Measurements from ENCODE around the gene CEP112. TPM values are rescaled to one million over a fixed set of nuclear protein-coding genes. Genes with fewer than 3 reads are reported as not detected.
A peak's percentile ranks its signal among the peaks of the same experiment; 100 is the strongest.

Gene CEP112
- total and polyA plus RNA-seq, 2 of the 13 experiments (the other 11 are each of a cell fraction or from before 2014, with no cell fraction given): 1.2 to 3.4 TPM

DNA sequence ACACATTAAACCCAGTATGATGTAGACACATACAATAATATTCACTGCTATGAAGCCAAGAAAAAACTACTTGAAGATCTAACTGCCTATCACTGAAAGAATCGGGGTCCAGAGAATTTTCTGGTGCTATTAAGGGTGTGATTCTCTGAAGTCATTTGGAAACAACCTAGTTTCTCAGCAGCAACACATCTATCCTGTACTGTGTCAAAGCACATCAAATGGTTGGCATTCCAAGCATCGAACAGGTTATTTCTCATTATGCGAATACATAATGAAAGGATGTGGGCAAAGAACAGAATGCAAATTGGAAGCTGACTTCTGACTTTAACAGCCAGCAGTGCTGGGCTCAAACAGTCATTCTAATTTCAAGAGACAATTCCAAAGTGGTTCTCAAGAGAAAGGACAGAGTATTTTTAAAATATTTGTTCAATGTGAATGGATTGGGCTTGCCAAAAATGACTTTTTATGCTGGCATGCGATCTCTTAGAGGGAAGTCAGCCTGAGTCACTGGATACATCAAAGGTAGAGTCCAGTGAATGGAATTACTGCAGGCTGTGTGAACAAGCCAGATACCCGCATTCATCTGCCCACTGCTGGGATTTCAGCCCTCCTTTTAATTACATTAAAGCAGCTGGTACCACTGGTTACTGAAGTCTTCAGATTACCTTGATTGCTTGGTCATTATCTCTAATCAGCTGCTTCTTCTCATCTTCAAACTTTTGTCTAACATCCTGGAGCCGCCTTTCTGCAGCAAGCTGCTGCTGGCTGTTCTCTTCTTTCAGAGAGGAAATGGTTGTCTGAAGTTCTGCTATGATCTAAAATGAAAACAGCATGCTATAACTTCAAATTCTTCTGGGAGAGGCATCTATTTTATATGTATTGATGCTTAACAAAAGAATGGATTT lies 449.3 kb downstream of the CEP112 start:
- Histone ChIP-seq H3K79me2 (ENCODE audit: insufficient read depth, low read length) (no peaks in the 10 kb centered on the region), H4K20me1 (ENCODE audit: insufficient read depth, low read length) (no peaks in the 10 kb centered on the region), H3K36me3 (replicated peaks in 1 of 2; ENCODE audit: control insufficient read depth in 1 of 2, insufficient read depth in 2 of 2, low read length in 2 of 2) (no peaks in the 10 kb centered on the region), H3K9ac (ENCODE audit: insufficient read depth, low read depth, low read length) (no peak overlapping the region), H3K27me3 (ENCODE audit: control insufficient read depth in 1 of 2, insufficient read depth in 2 of 2, low read length in 2 of 2) (no peaks in the 10 kb centered on the region), H3K4me1 (ENCODE audit: insufficient read depth, low read length) (no peaks in the 10 kb centered on the region), H3K4me2 (ENCODE audit: low read depth, low read length) (no peak overlapping the region), H3K27ac (ENCODE audit: extremely low read length, insufficient read depth, low read length) (no peak overlapping the region), H2AFZ (ENCODE audit: low read length) (no peak overlapping the region), H3K9me3 (ENCODE audit: low read length) (peaks cover 7% of the 10 kb centered on the region; the same call in 1 of the 2 replicates), H3K4me3 (replicated peaks in 1 of 3; ENCODE audit: insufficient read depth in 1 of 3, low read depth in 2 of 3, low read length in 3 of 3) (no peak overlapping the region)
- 81% methylated on average over 6 of the region's 6 CpGs for WGBS (ENCODE audit: low lambda C conversion rate)
- peak; percentile 8 for FAIRE-seq
- CTCF ChIA-PET (ENCODE audit: low intra/inter-chr PET ratio, low total read pairs): no interaction called here
- POLR2A ChIA-PET: no interaction called here
- no peak; the same call in 2 of the 3 replicates for ATAC-seq
- intact Hi-C loops (cut with micrococcal nuclease; ENCODE audit: unreplicated experiment) (no loop called here), in situ Hi-C loops (cut with HindIII; ENCODE audit: extremely low pct_ligation_motif_present, low pct_unique_long_range_greater_than_20kb) (no loop called here)
- BruUV-seq (replicated peaks): no TSS peak
- DNase-seq (ENCODE audit: low spot score): peak; percentile 62
- TF ChIP-seq ZNF282 (IDR thresholded peaks at IDR 0.05; ENCODE audit: partially characterized antibody) (no peak), HDAC6 (IDR thresholded peaks at IDR 0.05; ENCODE audit: low read depth, low read length) (no peak), TMF1 (CRISPR knock-in tag; IDR thresholded peaks at IDR 0.05; ENCODE audit: low read depth) (no peak), CHCHD3 (CRISPR knock-in tag; IDR thresholded peaks at IDR 0.05) (no peak), NCOA5 (CRISPR knock-in tag; IDR thresholded peaks at IDR 0.05) (no peak), SRSF4 (IDR thresholded peaks at IDR 0.05; ENCODE audit: low read depth, low read length, poor library complexity, severe bottlenecking) (no peak), HMG20A (CRISPR knock-in tag; IDR thresholded peaks at IDR 0.05; ENCODE audit: borderline replicate concordance) (no peak), NR3C1 (CRISPR knock-in tag; IDR thresholded peaks at IDR 0.05) (no peak)
- TF ChIP-seq, protein P1, sequence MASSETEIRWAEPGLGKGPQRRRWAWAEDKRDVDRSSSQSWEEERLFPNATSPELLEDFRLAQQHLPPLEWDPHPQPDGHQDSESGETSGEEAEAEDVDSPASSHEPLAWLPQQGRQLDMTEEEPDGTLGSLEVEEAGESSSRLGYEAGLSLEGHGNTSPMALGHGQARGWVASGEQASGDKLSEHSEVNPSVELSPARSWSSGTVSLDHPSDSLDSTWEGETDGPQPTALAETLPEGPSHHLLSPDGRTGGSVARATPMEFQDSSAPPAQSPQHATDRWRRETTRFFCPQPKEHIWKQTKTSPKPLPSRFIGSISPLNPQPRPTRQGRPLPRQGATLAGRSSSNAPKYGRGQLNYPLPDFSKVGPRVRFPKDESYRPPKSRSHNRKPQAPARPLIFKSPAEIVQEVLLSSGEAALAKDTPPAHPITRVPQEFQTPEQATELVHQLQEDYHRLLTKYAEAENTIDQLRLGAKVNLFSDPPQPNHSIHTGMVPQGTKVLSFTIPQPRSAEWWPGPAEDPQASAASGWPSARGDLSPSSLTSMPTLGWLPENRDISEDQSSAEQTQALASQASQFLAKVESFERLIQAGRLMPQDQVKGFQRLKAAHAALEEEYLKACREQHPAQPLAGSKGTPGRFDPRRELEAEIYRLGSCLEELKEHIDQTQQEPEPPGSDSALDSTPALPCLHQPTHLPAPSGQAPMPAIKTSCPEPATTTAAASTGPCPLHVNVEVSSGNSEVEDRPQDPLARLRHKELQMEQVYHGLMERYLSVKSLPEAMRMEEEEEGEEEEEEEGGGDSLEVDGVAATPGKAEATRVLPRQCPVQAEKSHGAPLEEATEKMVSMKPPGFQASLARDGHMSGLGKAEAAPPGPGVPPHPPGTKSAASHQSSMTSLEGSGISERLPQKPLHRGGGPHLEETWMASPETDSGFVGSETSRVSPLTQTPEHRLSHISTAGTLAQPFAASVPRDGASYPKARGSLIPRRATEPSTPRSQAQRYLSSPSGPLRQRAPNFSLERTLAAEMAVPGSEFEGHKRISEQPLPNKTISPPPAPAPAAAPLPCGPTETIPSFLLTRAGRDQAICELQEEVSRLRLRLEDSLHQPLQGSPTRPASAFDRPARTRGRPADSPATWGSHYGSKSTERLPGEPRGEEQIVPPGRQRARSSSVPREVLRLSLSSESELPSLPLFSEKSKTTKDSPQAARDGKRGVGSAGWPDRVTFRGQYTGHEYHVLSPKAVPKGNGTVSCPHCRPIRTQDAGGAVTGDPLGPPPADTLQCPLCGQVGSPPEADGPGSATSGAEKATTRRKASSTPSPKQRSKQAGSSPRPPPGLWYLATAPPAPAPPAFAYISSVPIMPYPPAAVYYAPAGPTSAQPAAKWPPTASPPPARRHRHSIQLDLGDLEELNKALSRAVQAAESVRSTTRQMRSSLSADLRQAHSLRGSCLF (CRISPR knock-in tag; IDR thresholded peaks at IDR 0.05; ENCODE audit: borderline replicate concordance): no peak
- TF ChIP-seq, protein P2, sequence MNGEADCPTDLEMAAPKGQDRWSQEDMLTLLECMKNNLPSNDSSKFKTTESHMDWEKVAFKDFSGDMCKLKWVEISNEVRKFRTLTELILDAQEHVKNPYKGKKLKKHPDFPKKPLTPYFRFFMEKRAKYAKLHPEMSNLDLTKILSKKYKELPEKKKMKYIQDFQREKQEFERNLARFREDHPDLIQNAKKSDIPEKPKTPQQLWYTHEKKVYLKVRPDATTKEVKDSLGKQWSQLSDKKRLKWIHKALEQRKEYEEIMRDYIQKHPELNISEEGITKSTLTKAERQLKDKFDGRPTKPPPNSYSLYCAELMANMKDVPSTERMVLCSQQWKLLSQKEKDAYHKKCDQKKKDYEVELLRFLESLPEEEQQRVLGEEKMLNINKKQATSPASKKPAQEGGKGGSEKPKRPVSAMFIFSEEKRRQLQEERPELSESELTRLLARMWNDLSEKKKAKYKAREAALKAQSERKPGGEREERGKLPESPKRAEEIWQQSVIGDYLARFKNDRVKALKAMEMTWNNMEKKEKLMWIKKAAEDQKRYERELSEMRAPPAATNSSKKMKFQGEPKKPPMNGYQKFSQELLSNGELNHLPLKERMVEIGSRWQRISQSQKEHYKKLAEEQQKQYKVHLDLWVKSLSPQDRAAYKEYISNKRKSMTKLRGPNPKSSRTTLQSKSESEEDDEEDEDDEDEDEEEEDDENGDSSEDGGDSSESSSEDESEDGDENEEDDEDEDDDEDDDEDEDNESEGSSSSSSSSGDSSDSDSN (CRISPR knock-in tag; IDR thresholded peaks at IDR 0.05): no peak
- TF ChIP-seq, protein P3, sequence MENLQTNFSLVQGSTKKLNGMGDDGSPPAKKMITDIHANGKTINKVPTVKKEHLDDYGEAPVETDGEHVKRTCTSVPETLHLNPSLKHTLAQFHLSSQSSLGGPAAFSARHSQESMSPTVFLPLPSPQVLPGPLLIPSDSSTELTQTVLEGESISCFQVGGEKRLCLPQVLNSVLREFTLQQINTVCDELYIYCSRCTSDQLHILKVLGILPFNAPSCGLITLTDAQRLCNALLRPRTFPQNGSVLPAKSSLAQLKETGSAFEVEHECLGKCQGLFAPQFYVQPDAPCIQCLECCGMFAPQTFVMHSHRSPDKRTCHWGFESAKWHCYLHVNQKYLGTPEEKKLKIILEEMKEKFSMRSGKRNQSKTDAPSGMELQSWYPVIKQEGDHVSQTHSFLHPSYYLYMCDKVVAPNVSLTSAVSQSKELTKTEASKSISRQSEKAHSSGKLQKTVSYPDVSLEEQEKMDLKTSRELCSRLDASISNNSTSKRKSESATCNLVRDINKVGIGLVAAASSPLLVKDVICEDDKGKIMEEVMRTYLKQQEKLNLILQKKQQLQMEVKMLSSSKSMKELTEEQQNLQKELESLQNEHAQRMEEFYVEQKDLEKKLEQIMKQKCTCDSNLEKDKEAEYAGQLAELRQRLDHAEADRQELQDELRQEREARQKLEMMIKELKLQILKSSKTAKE (CRISPR knock-in tag; IDR thresholded peaks at IDR 0.05; ENCODE audit: borderline replicate concordance): no peak
- TF ChIP-seq, protein P4, sequence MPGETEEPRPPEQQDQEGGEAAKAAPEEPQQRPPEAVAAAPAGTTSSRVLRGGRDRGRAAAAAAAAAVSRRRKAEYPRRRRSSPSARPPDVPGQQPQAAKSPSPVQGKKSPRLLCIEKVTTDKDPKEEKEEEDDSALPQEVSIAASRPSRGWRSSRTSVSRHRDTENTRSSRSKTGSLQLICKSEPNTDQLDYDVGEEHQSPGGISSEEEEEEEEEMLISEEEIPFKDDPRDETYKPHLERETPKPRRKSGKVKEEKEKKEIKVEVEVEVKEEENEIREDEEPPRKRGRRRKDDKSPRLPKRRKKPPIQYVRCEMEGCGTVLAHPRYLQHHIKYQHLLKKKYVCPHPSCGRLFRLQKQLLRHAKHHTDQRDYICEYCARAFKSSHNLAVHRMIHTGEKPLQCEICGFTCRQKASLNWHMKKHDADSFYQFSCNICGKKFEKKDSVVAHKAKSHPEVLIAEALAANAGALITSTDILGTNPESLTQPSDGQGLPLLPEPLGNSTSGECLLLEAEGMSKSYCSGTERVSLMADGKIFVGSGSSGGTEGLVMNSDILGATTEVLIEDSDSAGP (CRISPR knock-in tag; IDR thresholded peaks at IDR 0.05; ENCODE audit: borderline replicate concordance): no peak

Measured in HepG2 (cell line).